LNCaP clone FGC (cell line): ENCODE results near the gene AKR1B1.

Source experiments
- DNase-seq: peaks from one replicate; pipeline ENCODE4 v3.0.0-alpha.2; 2011; ENCODE audit warnings: low read depth
- H3K4me3 ChIP-seq: 2 replicates; pipeline ENCODE4 v1.5.1; 2011; ENCODE audit warnings: mild to moderate bottlenecking, low read depth, low read length, control low read depth
- TF ChIP-seq, protein P1 (sequence below): IDR thresholded peaks from 2 replicates; pipeline ENCODE4 v1.5.1; 2012; ENCODE audit warnings: mild to moderate bottlenecking; ENCODE audit not compliant: control insufficient read depth, insufficient read depth; ENCODE audit errors: extremely low read depth

AKR1B1 gene

DNA sequence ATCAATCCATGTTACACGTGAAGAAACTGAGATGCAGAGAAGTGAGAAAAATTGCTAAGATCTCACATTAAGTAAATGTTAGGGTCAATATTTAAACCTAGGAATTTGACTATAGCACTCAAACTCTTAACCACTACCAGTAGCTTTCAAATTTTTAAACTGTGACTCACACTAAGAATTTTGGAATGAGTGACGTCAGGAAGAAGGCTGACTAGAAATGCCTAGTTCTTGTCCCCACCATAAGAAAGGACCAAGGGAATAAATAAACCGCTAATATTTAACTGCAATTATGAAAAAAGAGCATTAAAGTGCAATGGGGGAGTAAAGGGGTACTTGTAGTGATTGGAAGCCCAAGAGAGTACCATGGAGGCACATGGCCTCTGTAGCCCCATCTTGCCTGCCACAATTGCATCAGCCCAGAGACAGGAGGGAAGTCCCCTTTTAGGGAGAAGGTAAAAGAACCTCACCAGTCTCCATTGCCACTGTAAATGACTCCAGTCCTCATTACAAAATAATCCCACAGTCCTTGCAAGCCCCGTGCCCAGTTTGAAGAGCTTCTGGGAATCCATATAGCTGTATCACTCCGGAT is 3.5 kb upstream of the AKR1B1 start:
- H3K4me3 ChIP-seq: no peak overlapping the region
- no peak for DNase-seq

DNA sequence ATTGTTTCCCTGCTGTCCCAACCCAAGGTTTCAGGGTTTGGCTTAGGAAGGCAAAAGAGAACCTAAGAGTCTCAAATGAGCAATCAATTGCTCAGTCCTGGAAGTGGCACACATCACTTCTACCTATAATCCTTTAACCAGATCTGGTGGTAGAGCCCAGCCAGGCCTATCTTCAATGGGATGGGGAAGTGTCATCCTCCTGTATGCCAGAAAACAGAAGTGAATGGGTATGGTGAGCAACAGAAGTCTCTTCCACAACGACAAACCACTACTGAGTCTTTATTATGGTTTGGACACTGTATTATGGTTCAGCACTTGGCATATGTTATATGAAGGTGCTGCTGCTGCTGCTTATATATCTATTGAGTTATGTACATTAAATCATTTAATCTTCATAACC is 3.0 kb upstream of the AKR1B1 start:
- TF ChIP-seq, protein P1, sequence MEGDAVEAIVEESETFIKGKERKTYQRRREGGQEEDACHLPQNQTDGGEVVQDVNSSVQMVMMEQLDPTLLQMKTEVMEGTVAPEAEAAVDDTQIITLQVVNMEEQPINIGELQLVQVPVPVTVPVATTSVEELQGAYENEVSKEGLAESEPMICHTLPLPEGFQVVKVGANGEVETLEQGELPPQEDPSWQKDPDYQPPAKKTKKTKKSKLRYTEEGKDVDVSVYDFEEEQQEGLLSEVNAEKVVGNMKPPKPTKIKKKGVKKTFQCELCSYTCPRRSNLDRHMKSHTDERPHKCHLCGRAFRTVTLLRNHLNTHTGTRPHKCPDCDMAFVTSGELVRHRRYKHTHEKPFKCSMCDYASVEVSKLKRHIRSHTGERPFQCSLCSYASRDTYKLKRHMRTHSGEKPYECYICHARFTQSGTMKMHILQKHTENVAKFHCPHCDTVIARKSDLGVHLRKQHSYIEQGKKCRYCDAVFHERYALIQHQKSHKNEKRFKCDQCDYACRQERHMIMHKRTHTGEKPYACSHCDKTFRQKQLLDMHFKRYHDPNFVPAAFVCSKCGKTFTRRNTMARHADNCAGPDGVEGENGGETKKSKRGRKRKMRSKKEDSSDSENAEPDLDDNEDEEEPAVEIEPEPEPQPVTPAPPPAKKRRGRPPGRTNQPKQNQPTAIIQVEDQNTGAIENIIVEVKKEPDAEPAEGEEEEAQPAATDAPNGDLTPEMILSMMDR: no peak
- DNase-seq: no peak
- H3K4me3 ChIP-seq: no peak overlapping the region

More for the DNA sequence above, 3.5 kb upstream of the AKR1B1 start:
- TF ChIP-seq, protein P1: no peak

DNA sequence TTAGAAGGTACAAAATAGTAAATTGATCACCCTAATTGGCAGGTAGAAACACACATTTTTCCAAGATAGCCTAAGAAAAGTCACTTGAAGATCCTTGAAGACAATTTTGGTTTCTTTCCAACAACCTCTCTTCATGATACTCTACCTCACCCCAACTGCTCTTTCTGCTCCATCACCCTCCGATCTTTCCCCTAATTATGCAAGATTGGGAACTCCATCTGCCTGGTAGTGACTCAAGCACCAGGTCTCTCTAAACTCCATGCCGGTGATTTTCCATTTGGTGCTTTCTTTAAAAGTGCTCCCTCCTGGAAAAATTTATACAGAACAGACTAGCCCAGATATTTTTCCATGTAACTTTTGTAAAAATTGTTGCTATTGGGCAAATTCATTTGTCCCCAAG is 1.1 kb upstream of the AKR1B1 start:
- TF ChIP-seq, protein P1: no peak
- no peak overlapping the region for H3K4me3 ChIP-seq
- no peak for DNase-seq

DNA sequence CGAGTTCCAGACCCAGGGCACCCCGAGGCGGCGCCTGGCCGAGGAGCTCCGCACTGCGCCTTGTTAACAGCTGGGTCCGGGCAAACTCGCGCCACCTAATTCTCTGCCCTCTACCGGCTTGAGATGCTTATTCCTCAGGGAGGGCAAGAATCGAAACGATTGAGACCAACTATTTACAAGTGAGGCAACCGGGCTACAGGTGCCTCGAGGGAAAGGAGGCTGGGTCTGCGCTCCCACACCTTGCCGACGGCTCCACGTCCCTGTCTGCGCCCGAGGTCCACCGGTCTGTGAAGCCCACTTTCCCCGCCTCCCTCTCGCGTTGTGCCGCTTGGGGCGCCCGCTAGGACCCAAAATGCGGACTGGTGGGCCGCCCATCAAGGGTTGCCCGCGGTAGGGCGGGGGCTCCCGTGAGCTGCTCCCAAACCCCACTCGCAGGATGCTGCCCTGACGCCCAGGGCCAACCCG is 527 bp downstream of the AKR1B1 start:
- TF ChIP-seq, protein P1: no peak
- no peak overlapping the region for H3K4me3 ChIP-seq
- DNase-seq: no peak

DNA sequence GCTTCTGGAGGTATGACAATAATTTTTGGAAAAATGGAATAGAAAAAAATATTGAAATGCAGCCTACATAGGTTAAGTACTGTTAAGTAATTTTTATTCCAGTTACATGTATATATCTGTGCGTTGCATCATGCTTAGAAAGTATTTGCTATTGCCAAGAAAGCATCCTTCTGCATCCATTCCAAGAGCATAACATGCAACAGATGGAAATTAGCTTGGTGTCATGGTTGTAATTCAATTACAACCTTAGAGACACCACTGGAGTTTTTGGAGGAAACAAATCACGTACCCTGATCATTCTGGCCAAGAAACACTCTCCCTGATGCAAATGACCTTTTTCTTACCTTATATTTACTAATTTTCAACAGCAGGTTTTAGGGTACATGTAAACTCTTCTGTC is 1.7 kb downstream of the AKR1B1 start:
- TF ChIP-seq, protein P1: no peak
- no peak for DNase-seq
- no peak overlapping the region for H3K4me3 ChIP-seq

DNA sequence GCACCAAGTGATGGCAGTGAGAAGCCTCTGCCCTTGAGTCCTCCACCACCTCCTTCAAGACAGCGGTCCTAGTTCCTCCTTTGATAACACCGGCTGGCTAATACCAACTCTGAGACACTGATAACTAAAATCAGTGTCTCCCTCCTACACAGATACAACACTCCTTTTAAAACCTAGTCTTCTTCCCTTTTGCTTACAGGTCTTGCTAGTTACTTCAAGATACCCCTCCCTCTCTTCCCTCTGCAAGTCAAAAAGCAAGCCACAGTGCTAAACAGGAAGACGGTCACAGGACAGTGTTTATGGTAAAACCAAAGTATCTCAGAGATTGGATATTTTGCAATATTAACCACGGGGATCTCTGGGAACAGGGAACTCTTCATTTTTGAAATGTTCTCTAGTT is 4.6 kb downstream of the AKR1B1 start:
- TF ChIP-seq, protein P1: no peak
- no peak overlapping the region for H3K4me3 ChIP-seq
- DNase-seq: no peak

DNA sequence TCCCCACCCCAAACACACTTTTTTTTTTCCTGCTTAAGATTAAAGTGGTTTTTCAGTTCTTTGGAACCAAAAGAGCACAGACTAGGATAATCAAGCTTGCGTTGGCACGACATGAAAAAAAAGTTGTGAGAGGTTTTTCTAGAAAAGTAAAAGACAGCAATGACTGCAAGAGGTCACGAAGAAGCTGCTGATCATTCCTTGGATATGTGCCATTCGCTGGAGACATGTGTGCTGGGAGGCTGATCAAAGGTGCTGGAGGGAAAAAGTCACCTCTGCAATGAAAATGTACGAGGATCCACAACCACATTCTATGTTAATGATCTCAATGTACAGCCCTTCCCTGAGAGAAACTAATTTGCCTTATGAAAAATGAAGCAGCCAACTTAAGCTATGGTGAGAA is 5.4 kb downstream of the AKR1B1 start:
- no peak for DNase-seq
- no peak overlapping the region for H3K4me3 ChIP-seq
- TF ChIP-seq, protein P1: no peak
